Neural progenitor cell (in vitro differentiated cells): ENCODE results near the gene TREML4.

ENCODE experiments used
- CTCF ChIP-seq: fragments of 200-600 bp; sonication (generic); IDR thresholded peaks from 2 replicates; pipeline ENCODE4 v1.5.1; 2017; ENCODE audit warnings: antibody characterized with exemption, mild to moderate bottlenecking
- EZH2 ChIP-seq: fragments of 200-600 bp; sonication (generic); IDR thresholded peaks from 2 replicates; pipeline ENCODE4 v1.6.1; 2017; ENCODE audit warnings: antibody characterized with exemption, mild to moderate bottlenecking, moderate library complexity

DNA sequence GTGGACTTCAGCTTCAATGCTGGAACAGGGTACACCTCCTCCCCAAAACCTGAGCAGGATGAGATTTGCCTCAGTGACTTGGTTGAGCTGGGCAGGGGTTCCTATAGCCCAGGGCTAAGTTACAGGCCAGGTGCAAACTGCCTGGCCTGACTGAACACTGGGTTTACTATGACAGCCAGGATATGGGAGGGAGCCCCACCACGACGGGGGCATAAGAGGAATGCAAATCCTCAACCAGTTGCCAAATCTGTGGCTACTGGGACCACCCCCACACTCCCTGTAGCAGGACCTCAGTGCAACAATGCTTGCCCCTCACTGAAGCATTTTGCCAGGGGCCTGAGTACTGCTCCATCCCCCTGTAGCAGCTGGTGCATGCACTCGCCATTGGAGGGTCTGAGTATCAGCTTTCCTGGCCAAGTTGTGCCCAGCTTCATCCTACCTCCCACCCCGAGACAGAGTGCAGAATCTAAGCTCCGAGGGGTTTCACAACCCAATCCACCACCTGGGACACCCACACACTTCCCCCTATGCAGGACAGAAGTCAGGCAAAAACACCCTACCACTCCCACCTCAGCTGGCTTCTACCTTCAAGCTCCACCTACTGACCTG is 27.6 kb downstream of the TREML4 start:
- no peak for TF ChIP-seq CTCF
- TF ChIP-seq EZH2: no peak
